Uterus (tissue), 2 donors: ENCODE results near the gene PLXNC1.

Experiments used
- POLR2A ChIP-seq, 2 donors: fragments of 450-650 bp; IDR thresholded peaks; one replicate each; pipeline ENCODE4 v1.6.1; 2016; ENCODE audit warnings: antibody characterized with exemption in 2 of 2, mild to moderate bottlenecking in 1 of 2, moderate library complexity in 1 of 2
- TF ChIP-seq, protein P1 (sequence below), 4 experiments: fragments of 200-600 bp in 2 of 4; fragments of 450-650 bp in 2 of 4; sonication (generic) in 2 of 4; IDR thresholded peaks; one replicate each; pipeline ENCODE4 v1.5.1; 2016 to 2019; ENCODE audit warnings: antibody characterized with exemption in 4 of 4, mild to moderate bottlenecking in 2 of 4, moderate library complexity in 1 of 4

DNA sequence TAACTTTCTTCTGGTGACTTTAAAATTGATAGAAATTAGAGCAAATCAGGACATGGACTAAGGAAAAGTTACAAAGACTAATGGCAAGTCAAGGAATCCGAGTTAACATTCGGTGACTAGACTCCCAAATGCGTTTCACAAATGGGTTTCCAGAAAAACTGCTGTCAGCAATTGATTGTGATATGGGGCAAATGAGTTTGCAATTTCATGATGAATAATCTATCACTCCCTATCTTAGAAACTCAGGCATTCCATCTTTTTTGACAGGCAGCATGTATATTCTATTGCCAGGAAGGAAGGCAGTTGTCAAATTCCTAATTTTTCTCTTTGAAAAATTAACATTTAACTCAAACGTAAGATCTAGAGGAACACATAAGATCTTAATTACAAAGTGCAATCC is 40.5 kb upstream of the PLXNC1 start:
- TF ChIP-seq, protein P1, sequence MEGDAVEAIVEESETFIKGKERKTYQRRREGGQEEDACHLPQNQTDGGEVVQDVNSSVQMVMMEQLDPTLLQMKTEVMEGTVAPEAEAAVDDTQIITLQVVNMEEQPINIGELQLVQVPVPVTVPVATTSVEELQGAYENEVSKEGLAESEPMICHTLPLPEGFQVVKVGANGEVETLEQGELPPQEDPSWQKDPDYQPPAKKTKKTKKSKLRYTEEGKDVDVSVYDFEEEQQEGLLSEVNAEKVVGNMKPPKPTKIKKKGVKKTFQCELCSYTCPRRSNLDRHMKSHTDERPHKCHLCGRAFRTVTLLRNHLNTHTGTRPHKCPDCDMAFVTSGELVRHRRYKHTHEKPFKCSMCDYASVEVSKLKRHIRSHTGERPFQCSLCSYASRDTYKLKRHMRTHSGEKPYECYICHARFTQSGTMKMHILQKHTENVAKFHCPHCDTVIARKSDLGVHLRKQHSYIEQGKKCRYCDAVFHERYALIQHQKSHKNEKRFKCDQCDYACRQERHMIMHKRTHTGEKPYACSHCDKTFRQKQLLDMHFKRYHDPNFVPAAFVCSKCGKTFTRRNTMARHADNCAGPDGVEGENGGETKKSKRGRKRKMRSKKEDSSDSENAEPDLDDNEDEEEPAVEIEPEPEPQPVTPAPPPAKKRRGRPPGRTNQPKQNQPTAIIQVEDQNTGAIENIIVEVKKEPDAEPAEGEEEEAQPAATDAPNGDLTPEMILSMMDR (IDR thresholded peaks at IDR 0.05): no peak
- TF ChIP-seq POLR2A (IDR thresholded peaks at IDR 0.05): no peak
